OCI-LY7 (cell line): Measurements from ENCODE around the gene SLC6A5. TPM values are rescaled to one million over a fixed set of nuclear protein-coding genes. Genes with fewer than 3 reads are reported as not detected.

ENCODE experiments used
- BruUV-seq: library from RNA; stranded (reverse); fragments of 400-500 nt; replicated peaks from 2 replicates; lab custom pipeline; 2021; lab: Mats Ljungman, UMichigan
- CTCF ChIA-PET: fragments of 300-600 bp; sonication (Branson Sonifier 250); formaldehyde crosslinking; loops from one replicate; lab custom pipeline; 2022; ENCODE audit warnings: antibody characterized with exemption; ENCODE audit not compliant: unreplicated experiment; lab: Charles Lee
- POLR2A ChIA-PET: fragments of 300-600 bp; sonication (Branson Sonifier 250); formaldehyde crosslinking; loops from one replicate; lab custom pipeline; 2022; ENCODE audit warnings: antibody characterized with exemption; lab: Charles Lee
- DNase-seq: peaks from one replicate; pipeline ENCODE4 v3.0.0-alpha.2; 2015; ENCODE audit warnings: low spot score
- H2AFZ ChIP-seq: fragments of 200-600 bp; sonication (generic), shearing (Covaris generic); 2 replicates; pipeline ENCODE4 v1.6.1; 2014; ENCODE audit warnings: mild to moderate bottlenecking, antibody characterized with exemption, low read length, moderate library complexity
- H3K27ac ChIP-seq: fragments of 200-600 bp; sonication (generic); 2 replicates; pipeline ENCODE4 v1.5.1; 2014; ENCODE audit warnings: mixed run types, low read depth, mild to moderate bottlenecking, moderate library complexity, low read length, inconsistent platforms; ENCODE audit not compliant: poor library complexity, severe bottlenecking
- H3K36me3 ChIP-seq: fragments of 200-600 bp; sonication (generic); 2 replicates; pipeline ENCODE4 v1.6.1; 2014; ENCODE audit warnings: mild to moderate bottlenecking, antibody characterized with exemption, low read length, moderate library complexity, mixed read lengths; ENCODE audit not compliant: insufficient read depth
- H3K4me1 ChIP-seq: fragments of 200-600 bp; sonication (generic); 2 replicates; pipeline ENCODE4 v1.5.1; 2014; ENCODE audit warnings: mild to moderate bottlenecking, low read length; ENCODE audit not compliant: insufficient read depth, poor library complexity, severe bottlenecking
- H3K4me2 ChIP-seq: fragments of 200-600 bp; sonication (generic); 2 replicates; pipeline ENCODE4 v1.6.1; 2014; ENCODE audit warnings: mild to moderate bottlenecking, low read length
- H3K4me3 ChIP-seq: fragments of 200-600 bp; sonication (generic); 2 replicates; pipeline ENCODE4 v1.5.1; 2014; ENCODE audit warnings: mild to moderate bottlenecking, low read depth, low read length; ENCODE audit not compliant: poor library complexity, severe bottlenecking
- H3K79me2 ChIP-seq: fragments of 200-600 bp; sonication (generic); 2 replicates; pipeline ENCODE4 v1.6.1; 2016; ENCODE audit warnings: low read depth, mild to moderate bottlenecking, low read length, moderate library complexity, mixed read lengths; ENCODE audit not compliant: insufficient read depth
- H3K9me2 ChIP-seq: fragments of 200-600 bp; sonication (generic); 2 replicates; pipeline ENCODE4 v1.6.1; 2016; ENCODE audit warnings: mild to moderate bottlenecking, low read length, mixed read lengths; ENCODE audit not compliant: insufficient read depth
- H3K9me3 ChIP-seq: fragments of 200-600 bp; sonication (generic); 2 replicates; pipeline ENCODE4 v1.6.1; 2014; ENCODE audit warnings: mild to moderate bottlenecking, mixed run types, low read length, mixed read lengths
- H4K20me1 ChIP-seq: fragments of 200-600 bp; sonication (generic); 2 replicates; pipeline ENCODE4 v1.6.1; 2014; ENCODE audit warnings: mild to moderate bottlenecking, antibody characterized with exemption, low read length, moderate library complexity, mixed read lengths; ENCODE audit not compliant: insufficient read depth
- CTCF ChIP-seq: fragments of 200-600 bp; sonication (generic); conservative IDR thresholded peaks from 2 replicates; pipeline ENCODE4 v1.5.1; 2014; ENCODE audit warnings: mild to moderate bottlenecking, antibody characterized with exemption, low read length, moderate library complexity, mixed read lengths
- EZH2phosphoT487 ChIP-seq: fragments of 200-600 bp; sonication (generic); IDR thresholded peaks from 2 replicates; pipeline ENCODE4 v1.6.1; 2018; ENCODE audit warnings: low read depth, borderline replicate concordance, mild to moderate bottlenecking, mixed run types, antibody characterized with exemption, low read length, moderate library complexity, mixed read lengths
- intact Hi-C: fragments of 100-400 bp; cut with micrococcal nuclease; formaldehyde crosslinking; loops from one replicate; pipeline ENCODE4 v1.10.0; 2022; ENCODE audit not compliant: unreplicated experiment
- total RNA-seq, 2 experiments: library from RNA; depleted of rRNA in 1 of 2; stranded (reverse); fragments of >200 nt in 1 of 2; shearing (Covaris generic) in 1 of 2; gene quantifications; 2 replicates each; pipeline ENCODE4 v1.2.3, GENCODE V29; 2014 to 2022

Gene SLC6A5
- total RNA-seq, 2 experiments from 2014 or later = not detected

GRCh38 chr11:20584093-20584774 is 15.2 kb upstream of the SLC6A5 start:
- no peak overlapping the region for H3K4me2 ChIP-seq
- H3K4me1 ChIP-seq = no peaks in the 10 kb centered on the region
- H3K4me3 ChIP-seq = no peak overlapping the region
- ChIA-PET CTCF (no interaction called here), POLR2A (interaction anchor here (0.5 kb wide), 1 partner anchor 12 kb away, joined by 3 read pairs; no protein-coding TSS in a partner anchor)
- H2AFZ ChIP-seq = no peak overlapping the region
- H3K27ac ChIP-seq = no peak overlapping the region
- H3K9me2 ChIP-seq = no peaks in the 10 kb centered on the region
- DNase-seq = no peak
- H4K20me1 ChIP-seq = no peaks in the 10 kb centered on the region
- no peaks in the 10 kb centered on the region for H3K36me3 ChIP-seq
- intact Hi-C loops = no loop called here
- no peaks in the 10 kb centered on the region for H3K79me2 ChIP-seq
- BruUV-seq = no TSS peak
- TF ChIP-seq CTCF (no peak), EZH2phosphoT487 (no peak)
- H3K9me3 ChIP-seq = no peaks in the 10 kb centered on the region

GRCh38 chr11:20589796-20590195 is 9.6 kb upstream of the SLC6A5 start:
- TF ChIP-seq CTCF = no peak
- TF ChIP-seq EZH2phosphoT487 = no peak
- no TSS peak for BruUV-seq
- no peaks in the 10 kb centered on the region for H3K9me2 ChIP-seq
- no peaks in the 10 kb centered on the region for H3K79me2 ChIP-seq
- no peak overlapping the region for H2AFZ ChIP-seq
- no peaks in the 10 kb centered on the region for H3K4me1 ChIP-seq
- no peak overlapping the region for H3K4me2 ChIP-seq
- DNase-seq = no peak
- H3K4me3 ChIP-seq = no peak overlapping the region
- no peaks in the 10 kb centered on the region for H3K9me3 ChIP-seq
- no peak overlapping the region for H3K27ac ChIP-seq
- H4K20me1 ChIP-seq = no peaks in the 10 kb centered on the region
- intact Hi-C loops = no loop called here
- no peaks in the 10 kb centered on the region for H3K36me3 ChIP-seq
- ChIA-PET POLR2A (no interaction called here), CTCF (no interaction called here)

GRCh38 chr11:20590381-20590780 is 9.0 kb upstream of the SLC6A5 start:
- BruUV-seq = no TSS peak
- H3K9me2 ChIP-seq = no peaks in the 10 kb centered on the region
- ChIA-PET POLR2A (no interaction called here), CTCF (no interaction called here)
- no peaks in the 10 kb centered on the region for H3K79me2 ChIP-seq
- H3K4me2 ChIP-seq = no peak overlapping the region
- no peak for DNase-seq
- no peak overlapping the region for H3K4me3 ChIP-seq
- H3K36me3 ChIP-seq = no peaks in the 10 kb centered on the region
- H3K4me1 ChIP-seq = no peaks in the 10 kb centered on the region
- no peak overlapping the region for H2AFZ ChIP-seq
- TF ChIP-seq CTCF = no peak
- no peak for TF ChIP-seq EZH2phosphoT487
- H4K20me1 ChIP-seq = no peaks in the 10 kb centered on the region
- H3K27ac ChIP-seq = no peak overlapping the region
- intact Hi-C loops = no loop called here
- H3K9me3 ChIP-seq = no peaks in the 10 kb centered on the region
